Measurements from ENCODE around the gene CYFIP1.

Gene CYFIP1

GRCh38 chr15:22954798-22955543 is 25.2 kb downstream of the CYFIP1 start:
- no peak overlapping the region for H3K9ac ChIP-seq (ENCODE audit: low read depth, low read length)
- H3K9me3 ChIP-seq (ENCODE audit: control insufficient read depth, insufficient read depth, low read length): no peaks in the 10 kb centered on the region
- H3K36me3 ChIP-seq (ENCODE audit: control insufficient read depth, insufficient read depth, low read length): no peaks in the 10 kb centered on the region
- peaks cover 5% of the 10 kb centered on the region for H3K4me1 ChIP-seq (ENCODE audit: control insufficient read depth, insufficient read depth, low read length)
- H3K4me3 ChIP-seq (ENCODE audit: low read depth, low read length): no peak overlapping the region
- peaks cover 8% of the 10 kb centered on the region for H3K27me3 ChIP-seq (ENCODE audit: control insufficient read depth, insufficient read depth, low read length)

- Histone ChIP-seq H3K4me3 (ENCODE audit: low read depth, low read length) (no peak overlapping the region), H3K36me3 (ENCODE audit: control insufficient read depth, insufficient read depth, low read length) (no peaks in the 10 kb centered on the region), H3K27me3 (ENCODE audit: control insufficient read depth, insufficient read depth, low read length) (peaks cover 8% of the 10 kb centered on the region), H3K9ac (ENCODE audit: low read depth, low read length) (no peak overlapping the region), H3K4me1 (ENCODE audit: control insufficient read depth, insufficient read depth, low read length) (peaks cover 5% of the 10 kb centered on the region), H3K9me3 (ENCODE audit: control insufficient read depth, insufficient read depth, low read length) (no peaks in the 10 kb centered on the region)
Observed at GRCh38 chr15:22954326-22954725, 25.8 kb downstream of the CYFIP1 start.

GRCh38 chr15:22952796-22953579 is 27.2 kb downstream of the CYFIP1 start:
- Histone ChIP-seq H3K27me3 (ENCODE audit: control insufficient read depth, insufficient read depth, low read length) (peaks cover 8% of the 10 kb centered on the region), H3K4me1 (ENCODE audit: control insufficient read depth, insufficient read depth, low read length) (peaks cover 5% of the 10 kb centered on the region), H3K9ac (ENCODE audit: low read depth, low read length) (no peak overlapping the region)

GRCh38 chr15:22951381-22952280 is 28.5 kb downstream of the CYFIP1 start:
- Histone ChIP-seq H3K4me1 (ENCODE audit: control insufficient read depth, insufficient read depth, low read length) (peaks cover 5% of the 10 kb centered on the region), H3K27me3 (ENCODE audit: control insufficient read depth, insufficient read depth, low read length) (peaks cover 8% of the 10 kb centered on the region), H3K36me3 (ENCODE audit: control insufficient read depth, insufficient read depth, low read length) (no peaks in the 10 kb centered on the region), H3K4me3 (ENCODE audit: low read depth, low read length) (no peak overlapping the region), H3K9me3 (ENCODE audit: control insufficient read depth, insufficient read depth, low read length) (no peaks in the 10 kb centered on the region), H3K9ac (ENCODE audit: low read depth, low read length) (no peak overlapping the region)

More at GRCh38 chr15:22952796-22953579, 27.2 kb downstream of the CYFIP1 start:
- Histone ChIP-seq H3K4me3 (ENCODE audit: low read depth, low read length) (no peak overlapping the region), H3K36me3 (ENCODE audit: control insufficient read depth, insufficient read depth, low read length) (no peaks in the 10 kb centered on the region), H3K9me3 (ENCODE audit: control insufficient read depth, insufficient read depth, low read length) (no peaks in the 10 kb centered on the region)

GRCh38 chr15:22951031-22951380 is 29.2 kb downstream of the CYFIP1 start:
- Histone ChIP-seq H3K4me3 (ENCODE audit: low read depth, low read length) (no peak overlapping the region), H3K4me1 (ENCODE audit: control insufficient read depth, insufficient read depth, low read length) (peaks cover 5% of the 10 kb centered on the region), H3K9me3 (ENCODE audit: control insufficient read depth, insufficient read depth, low read length) (no peaks in the 10 kb centered on the region), H3K9ac (ENCODE audit: low read depth, low read length) (no peak overlapping the region), H3K27me3 (ENCODE audit: control insufficient read depth, insufficient read depth, low read length) (peaks cover 8% of the 10 kb centered on the region), H3K36me3 (ENCODE audit: control insufficient read depth, insufficient read depth, low read length) (no peaks in the 10 kb centered on the region)

- Histone ChIP-seq H3K9me3 (ENCODE audit: control insufficient read depth, insufficient read depth, low read length) (no peaks in the 10 kb centered on the region), H3K27me3 (ENCODE audit: control insufficient read depth, insufficient read depth, low read length) (peaks cover 8% of the 10 kb centered on the region), H3K4me3 (ENCODE audit: low read depth, low read length) (no peak overlapping the region), H3K36me3 (ENCODE audit: control insufficient read depth, insufficient read depth, low read length) (no peaks in the 10 kb centered on the region), H3K9ac (ENCODE audit: low read depth, low read length) (no peak overlapping the region), H3K4me1 (ENCODE audit: control insufficient read depth, insufficient read depth, low read length) (peaks cover 5% of the 10 kb centered on the region)
Observed at GRCh38 chr15:22950256-22950990, 29.7 kb downstream of the CYFIP1 start.

GRCh38 chr15:22949074-22949547 is 31.1 kb downstream of the CYFIP1 start:
- H3K9ac ChIP-seq (ENCODE audit: low read depth, low read length): no peak overlapping the region

GRCh38 chr15:22948056-22948455 is 32.1 kb downstream of the CYFIP1 start:
- peaks cover 2% of the 10 kb centered on the region for H3K4me1 ChIP-seq (ENCODE audit: control insufficient read depth, insufficient read depth, low read length)
- no peak overlapping the region for H3K9ac ChIP-seq (ENCODE audit: low read depth, low read length)
- peaks cover 8% of the 10 kb centered on the region for H3K27me3 ChIP-seq (ENCODE audit: control insufficient read depth, insufficient read depth, low read length)
- H3K4me3 ChIP-seq (ENCODE audit: low read depth, low read length): no peak overlapping the region
- H3K36me3 ChIP-seq (ENCODE audit: control insufficient read depth, insufficient read depth, low read length): peaks cover 6% of the 10 kb centered on the region
- H3K9me3 ChIP-seq (ENCODE audit: control insufficient read depth, insufficient read depth, low read length): no peaks in the 10 kb centered on the region

More at GRCh38 chr15:22949074-22949547, 31.1 kb downstream of the CYFIP1 start:
- Histone ChIP-seq H3K9me3 (ENCODE audit: control insufficient read depth, insufficient read depth, low read length) (no peaks in the 10 kb centered on the region), H3K4me3 (ENCODE audit: low read depth, low read length) (no peak overlapping the region), H3K36me3 (ENCODE audit: control insufficient read depth, insufficient read depth, low read length) (peaks cover 6% of the 10 kb centered on the region), H3K27me3 (ENCODE audit: control insufficient read depth, insufficient read depth, low read length) (peaks cover 8% of the 10 kb centered on the region), H3K4me1 (ENCODE audit: control insufficient read depth, insufficient read depth, low read length) (peaks cover 5% of the 10 kb centered on the region)

GRCh38 chr15:22947101-22948000 is 32.8 kb downstream of the CYFIP1 start:
- Histone ChIP-seq H3K9ac (ENCODE audit: low read depth, low read length) (no peak overlapping the region), H3K4me3 (ENCODE audit: low read depth, low read length) (no peak overlapping the region), H3K27me3 (ENCODE audit: control insufficient read depth, insufficient read depth, low read length) (peaks cover 5% of the 10 kb centered on the region)

GRCh38 chr15:22945071-22945470 is 35.1 kb downstream of the CYFIP1 start:
- no peak overlapping the region for H3K9ac ChIP-seq (ENCODE audit: low read depth, low read length)
- no peaks in the 10 kb centered on the region for H3K27me3 ChIP-seq (ENCODE audit: control insufficient read depth, insufficient read depth, low read length)
- no peak overlapping the region for H3K4me3 ChIP-seq (ENCODE audit: low read depth, low read length)
- no peaks in the 10 kb centered on the region for H3K9me3 ChIP-seq (ENCODE audit: control insufficient read depth, insufficient read depth, low read length)
- H3K4me1 ChIP-seq (ENCODE audit: control insufficient read depth, insufficient read depth, low read length): no peaks in the 10 kb centered on the region
- H3K36me3 ChIP-seq (ENCODE audit: control insufficient read depth, insufficient read depth, low read length): peaks cover 13% of the 10 kb centered on the region

More at GRCh38 chr15:22947101-22948000, 32.8 kb downstream of the CYFIP1 start:
- Histone ChIP-seq H3K9me3 (ENCODE audit: control insufficient read depth, insufficient read depth, low read length) (no peaks in the 10 kb centered on the region), H3K4me1 (ENCODE audit: control insufficient read depth, insufficient read depth, low read length) (no peaks in the 10 kb centered on the region), H3K36me3 (ENCODE audit: control insufficient read depth, insufficient read depth, low read length) (peaks cover 10% of the 10 kb centered on the region)
